Neural cell (in vitro differentiated cells): Measurements from ENCODE around the gene GMDS.

ENCODE experiments used
- EP300 ChIP-seq: fragments of 450-650 bp; conservative IDR thresholded peaks from 2 replicates; pipeline ENCODE4 v1.6.1; 2014; ENCODE audit warnings: antibody characterized with exemption, mild to moderate bottlenecking, moderate library complexity; ENCODE audit not compliant: poor library complexity, severe bottlenecking
- EZH2 ChIP-seq: fragments of 200-600, 300-800 bp; shearing (Covaris generic), sonication (generic); IDR thresholded peaks from 2 replicates; pipeline ENCODE4 v1.6.1; 2014; ENCODE audit warnings: antibody characterized with exemption, low read length, borderline replicate concordance, mild to moderate bottlenecking; ENCODE audit not compliant: insufficient read depth, poor library complexity, severe bottlenecking
- MXI1 ChIP-seq: fragments of 450-650 bp; conservative IDR thresholded peaks from 2 replicates; pipeline ENCODE4 v1.6.1; 2014; ENCODE audit warnings: antibody characterized with exemption, mild to moderate bottlenecking; ENCODE audit not compliant: poor library complexity, severe bottlenecking
- POLR2AphosphoS5 ChIP-seq: IDR thresholded peaks from 2 replicates; pipeline ENCODE4 v1.6.1; 2012
- RAD21 ChIP-seq: fragments of 450-650 bp; conservative IDR thresholded peaks from 2 replicates; pipeline ENCODE4 v1.6.1; 2014; ENCODE audit warnings: antibody characterized with exemption, mild to moderate bottlenecking, moderate library complexity
- SMC3 ChIP-seq: fragments of 450-650 bp; conservative IDR thresholded peaks from 2 replicates; pipeline ENCODE4 v1.6.1; 2014; ENCODE audit warnings: antibody characterized with exemption, mild to moderate bottlenecking, moderate library complexity; ENCODE audit not compliant: poor library complexity
- TAF1 ChIP-seq: IDR thresholded peaks from 2 replicates; pipeline ENCODE4 v1.6.1; 2012; ENCODE audit warnings: low read depth
- TF ChIP-seq, protein P1 (sequence below): fragments of 450-650 bp; IDR thresholded peaks from 2 replicates; pipeline ENCODE4 v1.5.1; 2014; ENCODE audit warnings: antibody characterized with exemption, mild to moderate bottlenecking, moderate library complexity; ENCODE audit not compliant: poor library complexity, severe bottlenecking
- TF ChIP-seq, protein P2 (sequence below): IDR thresholded peaks from 2 replicates; pipeline ENCODE4 v1.6.1; 2012; ENCODE audit warnings: borderline replicate concordance

DNA sequence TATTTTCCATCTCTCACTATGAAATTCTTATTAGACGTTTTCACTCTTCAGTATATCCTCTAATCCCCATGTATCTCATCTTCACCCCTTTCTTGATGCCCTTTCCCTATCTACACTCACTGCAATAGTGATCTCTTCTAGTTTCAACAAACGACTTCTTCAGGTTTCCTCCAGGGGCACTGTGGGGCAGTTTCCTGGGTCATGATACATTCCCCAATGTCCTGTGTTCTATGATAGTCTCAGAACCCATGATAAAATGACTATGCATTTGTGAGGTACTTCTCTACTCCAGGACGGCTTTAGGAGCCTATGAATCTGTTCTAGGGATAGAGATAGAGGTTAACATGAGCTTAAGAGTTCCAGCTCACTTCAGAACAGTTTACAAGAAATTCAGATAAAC lies 452.4 kb downstream of the GMDS start:
- TF ChIP-seq, protein P1, sequence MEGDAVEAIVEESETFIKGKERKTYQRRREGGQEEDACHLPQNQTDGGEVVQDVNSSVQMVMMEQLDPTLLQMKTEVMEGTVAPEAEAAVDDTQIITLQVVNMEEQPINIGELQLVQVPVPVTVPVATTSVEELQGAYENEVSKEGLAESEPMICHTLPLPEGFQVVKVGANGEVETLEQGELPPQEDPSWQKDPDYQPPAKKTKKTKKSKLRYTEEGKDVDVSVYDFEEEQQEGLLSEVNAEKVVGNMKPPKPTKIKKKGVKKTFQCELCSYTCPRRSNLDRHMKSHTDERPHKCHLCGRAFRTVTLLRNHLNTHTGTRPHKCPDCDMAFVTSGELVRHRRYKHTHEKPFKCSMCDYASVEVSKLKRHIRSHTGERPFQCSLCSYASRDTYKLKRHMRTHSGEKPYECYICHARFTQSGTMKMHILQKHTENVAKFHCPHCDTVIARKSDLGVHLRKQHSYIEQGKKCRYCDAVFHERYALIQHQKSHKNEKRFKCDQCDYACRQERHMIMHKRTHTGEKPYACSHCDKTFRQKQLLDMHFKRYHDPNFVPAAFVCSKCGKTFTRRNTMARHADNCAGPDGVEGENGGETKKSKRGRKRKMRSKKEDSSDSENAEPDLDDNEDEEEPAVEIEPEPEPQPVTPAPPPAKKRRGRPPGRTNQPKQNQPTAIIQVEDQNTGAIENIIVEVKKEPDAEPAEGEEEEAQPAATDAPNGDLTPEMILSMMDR: no peak
- TF ChIP-seq POLR2AphosphoS5 (no peak), TAF1 (no peak), RAD21 (no peak), EZH2 (no peak), EP300 (no peak), MXI1 (no peak), SMC3 (no peak)
- TF ChIP-seq, protein P2, sequence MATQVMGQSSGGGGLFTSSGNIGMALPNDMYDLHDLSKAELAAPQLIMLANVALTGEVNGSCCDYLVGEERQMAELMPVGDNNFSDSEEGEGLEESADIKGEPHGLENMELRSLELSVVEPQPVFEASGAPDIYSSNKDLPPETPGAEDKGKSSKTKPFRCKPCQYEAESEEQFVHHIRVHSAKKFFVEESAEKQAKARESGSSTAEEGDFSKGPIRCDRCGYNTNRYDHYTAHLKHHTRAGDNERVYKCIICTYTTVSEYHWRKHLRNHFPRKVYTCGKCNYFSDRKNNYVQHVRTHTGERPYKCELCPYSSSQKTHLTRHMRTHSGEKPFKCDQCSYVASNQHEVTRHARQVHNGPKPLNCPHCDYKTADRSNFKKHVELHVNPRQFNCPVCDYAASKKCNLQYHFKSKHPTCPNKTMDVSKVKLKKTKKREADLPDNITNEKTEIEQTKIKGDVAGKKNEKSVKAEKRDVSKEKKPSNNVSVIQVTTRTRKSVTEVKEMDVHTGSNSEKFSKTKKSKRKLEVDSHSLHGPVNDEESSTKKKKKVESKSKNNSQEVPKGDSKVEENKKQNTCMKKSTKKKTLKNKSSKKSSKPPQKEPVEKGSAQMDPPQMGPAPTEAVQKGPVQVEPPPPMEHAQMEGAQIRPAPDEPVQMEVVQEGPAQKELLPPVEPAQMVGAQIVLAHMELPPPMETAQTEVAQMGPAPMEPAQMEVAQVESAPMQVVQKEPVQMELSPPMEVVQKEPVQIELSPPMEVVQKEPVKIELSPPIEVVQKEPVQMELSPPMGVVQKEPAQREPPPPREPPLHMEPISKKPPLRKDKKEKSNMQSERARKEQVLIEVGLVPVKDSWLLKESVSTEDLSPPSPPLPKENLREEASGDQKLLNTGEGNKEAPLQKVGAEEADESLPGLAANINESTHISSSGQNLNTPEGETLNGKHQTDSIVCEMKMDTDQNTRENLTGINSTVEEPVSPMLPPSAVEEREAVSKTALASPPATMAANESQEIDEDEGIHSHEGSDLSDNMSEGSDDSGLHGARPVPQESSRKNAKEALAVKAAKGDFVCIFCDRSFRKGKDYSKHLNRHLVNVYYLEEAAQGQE: no peak
